Measurements from ENCODE around the gene TMC4. TPM values are rescaled to one million over a fixed set of nuclear protein-coding genes. Genes with fewer than 3 reads are reported as not detected.

Gene TMC4
- total RNA-seq, 1 donor: not detected

GRCh38 chr19:54162241-54162805 is 10.6 kb downstream of the TMC4 start:
- no peak for TF ChIP-seq CTCF (IDR thresholded peaks at IDR 0.05; ENCODE audit: insufficient read depth, low read depth, low read length)
- peak; percentile 80 for DNase-seq (ENCODE audit: low read depth)
- peak overlapping the region; percentile 69 for H3K4me3 ChIP-seq (ENCODE audit: low read depth, low read length)

- peak overlapping the region; percentile 71 for H3K4me3 ChIP-seq (ENCODE audit: low read depth, low read length)
- TF ChIP-seq CTCF (IDR thresholded peaks at IDR 0.05; ENCODE audit: insufficient read depth, low read depth, low read length): no peak
- DNase-seq (ENCODE audit: low read depth): no peak
Observed at GRCh38 chr19:54160854-54161253, 12.1 kb downstream of the TMC4 start.

- peak; percentile 55 for DNase-seq (ENCODE audit: low read depth)
Observed at GRCh38 chr19:54160182-54160811, 12.7 kb downstream of the TMC4 start.

GRCh38 chr19:54159352-54160181 is 13.4 kb downstream of the TMC4 start, which contains the start of gene LENG1:
Gene LENG1 (minus strand): TSS chr19:54159721. CDS start chr19:54159695, 26 bp downstream.
- TF ChIP-seq CTCF (IDR thresholded peaks at IDR 0.05; ENCODE audit: insufficient read depth, low read depth, low read length): peak; percentile 30
- H3K4me3 ChIP-seq (ENCODE audit: low read depth, low read length): peak within 1 kb of the TSS; percentile 88
- DNase-seq (ENCODE audit: low read depth): peak; percentile 100

More at GRCh38 chr19:54160182-54160811, 12.7 kb downstream of the TMC4 start:
- no peak for TF ChIP-seq CTCF (IDR thresholded peaks at IDR 0.05; ENCODE audit: insufficient read depth, low read depth, low read length)
- H3K4me3 ChIP-seq (ENCODE audit: low read depth, low read length): peak overlapping the region; percentile 71

DNA sequence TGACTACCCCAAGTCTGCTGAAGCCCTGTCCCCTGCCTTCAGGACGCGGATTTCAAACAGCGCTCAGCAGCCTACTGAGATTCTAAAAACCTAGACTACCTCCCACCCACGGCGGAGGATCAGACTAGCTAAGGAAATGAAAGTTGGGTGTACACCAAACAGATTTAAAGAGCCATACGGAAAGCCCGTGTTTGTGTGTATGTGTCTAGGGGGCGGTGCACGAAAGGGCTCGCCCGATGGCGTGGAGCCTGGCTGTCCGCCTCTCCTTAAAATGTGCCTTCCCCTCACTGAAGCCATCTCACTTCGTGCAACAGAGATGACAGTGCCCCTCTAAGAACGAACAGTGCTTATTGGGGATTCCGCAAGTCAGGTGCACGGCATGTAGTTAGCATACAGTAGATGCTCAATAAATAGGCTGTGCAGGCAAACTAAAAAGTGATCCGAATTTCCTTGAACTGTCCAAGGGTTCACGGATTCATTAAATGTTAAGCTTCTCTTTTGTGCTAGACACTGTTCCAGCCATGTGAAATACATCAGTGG is 14.1 kb downstream of the TMC4 start:
- DNase-seq (ENCODE audit: low read depth): no peak
- peak overlapping the region; percentile 88 for H3K4me3 ChIP-seq (ENCODE audit: low read depth, low read length)
- no peak for TF ChIP-seq CTCF (IDR thresholded peaks at IDR 0.05; ENCODE audit: insufficient read depth, low read depth, low read length)

DNA sequence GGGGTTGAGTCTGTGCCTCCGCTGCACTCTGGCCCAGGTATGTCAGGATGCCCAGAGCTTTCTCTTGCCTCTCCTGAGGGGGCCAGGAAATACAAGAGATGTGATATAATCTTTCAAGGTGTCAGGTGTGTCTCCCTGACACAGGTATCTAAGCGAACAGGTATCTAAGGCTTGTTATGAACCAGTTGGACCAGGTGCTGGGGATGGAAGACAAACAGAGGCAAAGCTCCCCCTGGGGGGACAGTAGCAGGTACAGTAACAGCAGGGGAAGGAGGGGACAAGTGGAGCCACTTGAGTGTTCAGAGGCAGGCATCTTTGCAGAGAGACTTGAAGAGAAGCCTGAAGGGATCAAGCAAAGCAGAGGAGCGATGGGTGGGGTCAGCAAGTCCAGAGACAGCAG is 16.0 kb downstream of the TMC4 start:
- DNase-seq (ENCODE audit: low read depth): no peak
- no peak overlapping the region for H3K4me3 ChIP-seq (ENCODE audit: low read depth, low read length)
- TF ChIP-seq CTCF (IDR thresholded peaks at IDR 0.05; ENCODE audit: insufficient read depth, low read depth, low read length): no peak
